Erythroblast (primary cell): ENCODE data around the gene COMP.

Experiments used
- GATA1 ChIP-seq: IDR thresholded peaks from 2 replicates; pipeline ENCODE4 v1.6.1; 2011; ENCODE audit warnings: low read depth, mild to moderate bottlenecking, control low read depth, low read length, moderate library complexity
- POLR2A ChIP-seq: IDR thresholded peaks from 2 replicates; pipeline ENCODE4 v1.6.1; 2011; ENCODE audit warnings: mild to moderate bottlenecking, low read length

GRCh38 chr19:18763674-18764590 lies 27.2 kb downstream of the COMP start:
- TF ChIP-seq POLR2A (no peak), GATA1 (peak; percentile 74)
